NCI-H2029 treated with DMSO at 0.1 percent for 48 hours (cell line): ENCODE measurements around the gene ZDHHC19.
"Not testable (repeated sequence)": the region's sequence is repeated elsewhere in the genome, so short reads cannot be mapped to it uniquely, and the experiment has no call there.

ENCODE experiments used
- DNase-seq: peaks from one replicate; lab custom pipeline; 2025; lab: John Stamatoyannopoulos, UW

The ZDHHC19 gene

GRCh38 chr3:196178993-196179379 lies 32.2 kb downstream of the ZDHHC19 start:
- no peak for DNase-seq

GRCh38 chr3:196177967-196178366 lies 33.2 kb downstream of the ZDHHC19 start:
- no peak for DNase-seq

GRCh38 chr3:196177567-196177966 lies 33.6 kb downstream of the ZDHHC19 start:
- DNase-seq: no peak

GRCh38 chr3:196175722-196176121 lies 35.5 kb downstream of the ZDHHC19 start:
- DNase-seq: no peak

- DNase-seq: no peak
These were observed 36.0 kb downstream of the ZDHHC19 start for GRCh38 chr3:196175116-196175625.

- no peak for DNase-seq
These were observed 36.5 kb downstream of the ZDHHC19 start for GRCh38 chr3:196174652-196175051.

GRCh38 chr3:196170296-196170695 lies 40.9 kb downstream of the ZDHHC19 start:
- not testable (repeated sequence) for DNase-seq

- no peak for DNase-seq
These were observed 41.4 kb downstream of the ZDHHC19 start for GRCh38 chr3:196169836-196170240.

GRCh38 chr3:196168808-196169391 lies 42.3 kb downstream of the ZDHHC19 start:
- peak; percentile 94 for DNase-seq

GRCh38 chr3:196166741-196167140 lies 44.5 kb downstream of the ZDHHC19 start:
- DNase-seq: no peak

- DNase-seq: no peak
These were observed 45.4 kb downstream of the ZDHHC19 start for GRCh38 chr3:196165850-196166249.

- not testable (repeated sequence) for DNase-seq
These were observed 46.1 kb downstream of the ZDHHC19 start for GRCh38 chr3:196165006-196165575.

GRCh38 chr3:196164576-196164975 lies 46.6 kb downstream of the ZDHHC19 start:
- no peak for DNase-seq

- no peak for DNase-seq
These were observed 47.3 kb downstream of the ZDHHC19 start for GRCh38 chr3:196163666-196164493.

- no peak for DNase-seq
These were observed 48.0 kb downstream of the ZDHHC19 start for GRCh38 chr3:196163212-196163611.

- no peak for DNase-seq
These were observed 48.5 kb downstream of the ZDHHC19 start for GRCh38 chr3:196162679-196163078.

GRCh38 chr3:196159952-196160804 lies 51.0 kb downstream of the ZDHHC19 start:
- peak; percentile 32 for DNase-seq

GRCh38 chr3:196159526-196159925 lies 51.7 kb downstream of the ZDHHC19 start:
- DNase-seq: no peak

GRCh38 chr3:196156160-196156559 lies 55.0 kb downstream of the ZDHHC19 start:
- no peak for DNase-seq

GRCh38 chr3:196150481-196150880 lies 60.7 kb downstream of the ZDHHC19 start:
- DNase-seq: peak; percentile 55

- no peak for DNase-seq
These were observed 61.3 kb downstream of the ZDHHC19 start for GRCh38 chr3:196149831-196150301.

- no peak for DNase-seq
These were observed 61.8 kb downstream of the ZDHHC19 start for GRCh38 chr3:196149375-196149774.
